Thoracic aorta (tissue), 2 donors: ENCODE measurements around the gene SIRT4. TPM values are rescaled to one million over a fixed set of nuclear protein-coding genes. Genes with fewer than 3 reads are reported as not detected.

Experiments used
- ATAC-seq: fragments of 150-250 bp; one replicate; pipeline ENCODE4 v1.8.0; 2017; ENCODE audit warnings: low read depth; ENCODE audit not compliant: insufficient number of reproducible peaks, low FRiP score
- DNase-seq: peaks from one replicate; pipeline ENCODE4 v3.0.0-alpha.2; 2020; ENCODE audit warnings: low spot score
- H3K27ac ChIP-seq, 2 donors: fragments of 200-600 bp; sonication (generic); 1 replicate in 1 of 2; 2 replicates in 1 of 2; pipeline ENCODE4 v1.5.1; 2016; ENCODE audit warnings: mild to moderate bottlenecking in 2 of 2, moderate library complexity in 2 of 2
- H3K27me3 ChIP-seq: fragments of 200-600 bp; sonication (generic); replicated peaks from 2 replicates; pipeline ENCODE4 v1.6.0; 2016; ENCODE audit warnings: mild to moderate bottlenecking; ENCODE audit not compliant: insufficient read depth
- H3K36me3 ChIP-seq: fragments of 200-600 bp; sonication (generic); one replicate; pipeline ENCODE4 v1.5.1; 2016
- H3K4me1 ChIP-seq, 2 donors: fragments of 200-600 bp; sonication (generic); 1 replicate in 1 of 2; 2 replicates in 1 of 2; pipeline versions ENCODE4 v1.5.1 to v1.6.0; 2016; ENCODE audit warnings: low read depth in 2 of 2, mild to moderate bottlenecking in 1 of 2; ENCODE audit not compliant: control insufficient read depth in 1 of 2
- H3K4me3 ChIP-seq: fragments of 200-600 bp; sonication (generic); 2 replicates; pipeline ENCODE4 v1.5.1; 2016; ENCODE audit warnings: mild to moderate bottlenecking
- H3K9me3 ChIP-seq: fragments of 200-600 bp; sonication (generic); 2 replicates; pipeline ENCODE4 v1.5.1; 2016
- total RNA-seq, 2 donors: library from RNA; depleted of rRNA; stranded (reverse); fragments of >200 nt; gene quantifications; one replicate each; pipeline versions ENCODE4 v1.1.0 to v1.2.3, GENCODE V29; 2016
- TF ChIP-seq, protein P1 (sequence below): fragments of 200-600 bp; sonication (generic); IDR thresholded peaks from one replicate; pipeline ENCODE4 v1.5.1; 2019; ENCODE audit warnings: antibody characterized with exemption

SIRT4 gene
- total RNA-seq, 2 donors from 2014 or later: 0.56 to 8.8 TPM

- H3K4me1 ChIP-seq: peaks cover 0 to 6% of the 10 kb centered on the region in 2 donors
These were observed 9.2 kb upstream of the SIRT4 start, which contains the start of gene RNU4-1 for GRCh38 chr12:120292661-120293531. Gene RNU4-1, minus strand, starts transcription at chr12:120293237.

DNA sequence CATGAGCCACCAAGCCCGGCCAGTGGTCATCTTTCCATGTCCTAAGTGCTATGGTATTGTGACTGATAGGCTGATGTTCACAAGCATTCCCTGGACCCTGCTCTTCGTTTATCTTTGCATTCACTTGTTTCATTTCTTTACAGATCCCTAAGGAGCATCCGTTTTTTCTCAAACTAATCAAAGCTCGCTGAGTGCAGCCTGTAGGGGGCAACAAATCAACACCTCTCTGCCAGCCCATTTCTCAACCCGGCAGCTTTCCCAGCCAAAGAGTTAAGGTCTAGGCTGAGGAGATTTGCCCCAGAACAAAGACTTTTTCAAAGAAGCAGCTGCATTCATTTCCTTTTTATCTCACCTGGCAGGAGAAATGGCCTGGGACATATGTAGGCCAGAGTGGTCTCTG is 12.1 kb downstream of the SIRT4 start:
- H3K27ac ChIP-seq: no peak overlapping the region
- ATAC-seq (no peak), DNase-seq (no peak)
- peaks cover 3 to 6% of the 10 kb centered on the region in 2 donors for H3K4me1 ChIP-seq
- no peak overlapping the region for H3K4me3 ChIP-seq
- no peaks in the 10 kb centered on the region for H3K9me3 ChIP-seq
- H3K27me3 ChIP-seq: no peaks in the 10 kb centered on the region
- H3K36me3 ChIP-seq: no peaks in the 10 kb centered on the region
- TF ChIP-seq, protein P1, sequence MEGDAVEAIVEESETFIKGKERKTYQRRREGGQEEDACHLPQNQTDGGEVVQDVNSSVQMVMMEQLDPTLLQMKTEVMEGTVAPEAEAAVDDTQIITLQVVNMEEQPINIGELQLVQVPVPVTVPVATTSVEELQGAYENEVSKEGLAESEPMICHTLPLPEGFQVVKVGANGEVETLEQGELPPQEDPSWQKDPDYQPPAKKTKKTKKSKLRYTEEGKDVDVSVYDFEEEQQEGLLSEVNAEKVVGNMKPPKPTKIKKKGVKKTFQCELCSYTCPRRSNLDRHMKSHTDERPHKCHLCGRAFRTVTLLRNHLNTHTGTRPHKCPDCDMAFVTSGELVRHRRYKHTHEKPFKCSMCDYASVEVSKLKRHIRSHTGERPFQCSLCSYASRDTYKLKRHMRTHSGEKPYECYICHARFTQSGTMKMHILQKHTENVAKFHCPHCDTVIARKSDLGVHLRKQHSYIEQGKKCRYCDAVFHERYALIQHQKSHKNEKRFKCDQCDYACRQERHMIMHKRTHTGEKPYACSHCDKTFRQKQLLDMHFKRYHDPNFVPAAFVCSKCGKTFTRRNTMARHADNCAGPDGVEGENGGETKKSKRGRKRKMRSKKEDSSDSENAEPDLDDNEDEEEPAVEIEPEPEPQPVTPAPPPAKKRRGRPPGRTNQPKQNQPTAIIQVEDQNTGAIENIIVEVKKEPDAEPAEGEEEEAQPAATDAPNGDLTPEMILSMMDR: no peak

More at GRCh38 chr12:120292661-120293531, 9.2 kb upstream of the SIRT4 start, which contains the start of gene RNU4-1:
- Histone ChIP-seq H3K4me3 (peak within 1 kb of the TSS; percentile 83), H3K27ac (peak within 1 kb of the TSS; percentile 96 to 99), H3K27me3 (no peaks in the 10 kb centered on the region), H3K36me3 (no peaks in the 10 kb centered on the region), H3K9me3 (no peaks in the 10 kb centered on the region)
- TF ChIP-seq, protein P1: no peak
- DNase-seq: peak; percentile 24
- no peak for ATAC-seq

- DNase-seq (no peak), ATAC-seq (no peak)
- TF ChIP-seq, protein P1: no peak
- Histone ChIP-seq H3K9me3 (no peaks in the 10 kb centered on the region), H3K4me3 (peak overlapping the region; percentile 79), H3K4me1 (peaks cover 3 to 6% of the 10 kb centered on the region in 2 donors), H3K27me3 (no peaks in the 10 kb centered on the region), H3K27ac (peak overlapping the region; percentile 62 to 70), H3K36me3 (no peaks in the 10 kb centered on the region)
These were observed 14.7 kb downstream of the SIRT4 start for GRCh38 chr12:120316798-120317223.

DNA sequence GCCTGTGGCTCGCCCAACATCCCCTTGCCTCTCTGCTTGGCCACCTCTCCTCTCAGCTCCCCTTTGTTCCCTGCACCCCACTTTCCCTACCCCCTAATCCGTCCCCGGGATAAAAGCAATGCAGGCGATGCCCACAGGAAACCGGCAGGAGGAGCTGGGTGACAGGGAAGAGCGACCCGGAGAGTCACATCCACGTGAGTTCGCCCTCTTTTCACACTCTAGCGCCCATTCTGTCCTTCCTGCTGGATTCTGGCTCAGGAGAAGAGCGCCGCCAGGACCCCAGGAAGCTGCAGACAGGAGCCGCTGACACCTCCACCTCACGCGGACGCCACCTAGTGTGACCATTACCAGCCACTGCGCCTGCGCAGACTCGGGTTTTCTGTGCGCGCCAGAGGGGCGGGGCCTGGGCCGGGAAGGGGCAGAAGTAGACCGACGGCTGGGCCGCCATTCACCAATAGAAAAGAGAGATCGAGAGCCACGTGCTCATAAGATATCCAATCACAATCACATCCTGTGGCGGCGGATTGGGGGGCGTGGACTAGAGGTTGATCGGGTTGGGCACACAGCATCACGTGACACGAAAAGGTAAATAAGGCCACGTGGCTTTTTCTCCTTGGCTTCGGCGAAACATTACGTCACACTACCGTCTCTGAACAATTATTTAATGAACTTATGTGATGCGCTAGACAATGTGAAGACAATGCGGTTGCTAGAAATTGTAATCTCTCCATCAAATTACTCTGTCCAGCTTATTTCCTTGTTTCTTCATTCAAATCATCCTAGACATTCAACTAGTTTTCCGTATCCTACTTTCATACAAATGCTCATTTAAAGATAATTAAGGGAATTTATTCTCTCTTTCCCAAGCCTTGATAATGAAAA is 15.3 kb downstream of the SIRT4 start:
- DNase-seq (peak; percentile 100), ATAC-seq (peak; percentile 100)
- no peaks in the 10 kb centered on the region for H3K9me3 ChIP-seq
- TF ChIP-seq, protein P1: peak; percentile 66
- H3K36me3 ChIP-seq: no peaks in the 10 kb centered on the region
- peak overlapping the region; percentile 79 for H3K4me3 ChIP-seq
- peaks cover 3 to 6% of the 10 kb centered on the region in 2 donors for H3K4me1 ChIP-seq
- peak overlapping the region; percentile 62 to 70 for H3K27ac ChIP-seq
- H3K27me3 ChIP-seq: no peaks in the 10 kb centered on the region
